HT1080 (cell line): ENCODE results near the gene TDRD7. TPM values are rescaled to one million over a fixed set of nuclear protein-coding genes. Genes with fewer than 3 reads are reported as not detected.

Experiments
- DNase-seq: peaks from one replicate; pipeline ENCODE4 v3.0.0-alpha.2; 2015; ENCODE audit warnings: low read depth
- small RNA-seq: library from RNA; depleted of rRNA; stranded (forward); fragments of <200 nt; gene quantifications from one replicate; pipeline ENCODE3, GENCODE V24; 2014
- total RNA-seq: library from RNA; depleted of rRNA; stranded (reverse); fragments of >200 nt; shearing (Covaris generic); gene quantifications from 2 replicates; pipeline ENCODE4 v1.2.3, GENCODE V29; 2014; rRNA removed

The TDRD7 gene
- total RNA-seq, 1 experiment from 2014 or later = 7.2 TPM

GRCh38 chr9:97525451-97525850 lies 113.6 kb downstream of the TDRD7 start:
- no peak for DNase-seq

- DNase-seq = no peak
Measured at GRCh38 chr9:97526895-97527575, 115.1 kb downstream of the TDRD7 start.

DNA sequence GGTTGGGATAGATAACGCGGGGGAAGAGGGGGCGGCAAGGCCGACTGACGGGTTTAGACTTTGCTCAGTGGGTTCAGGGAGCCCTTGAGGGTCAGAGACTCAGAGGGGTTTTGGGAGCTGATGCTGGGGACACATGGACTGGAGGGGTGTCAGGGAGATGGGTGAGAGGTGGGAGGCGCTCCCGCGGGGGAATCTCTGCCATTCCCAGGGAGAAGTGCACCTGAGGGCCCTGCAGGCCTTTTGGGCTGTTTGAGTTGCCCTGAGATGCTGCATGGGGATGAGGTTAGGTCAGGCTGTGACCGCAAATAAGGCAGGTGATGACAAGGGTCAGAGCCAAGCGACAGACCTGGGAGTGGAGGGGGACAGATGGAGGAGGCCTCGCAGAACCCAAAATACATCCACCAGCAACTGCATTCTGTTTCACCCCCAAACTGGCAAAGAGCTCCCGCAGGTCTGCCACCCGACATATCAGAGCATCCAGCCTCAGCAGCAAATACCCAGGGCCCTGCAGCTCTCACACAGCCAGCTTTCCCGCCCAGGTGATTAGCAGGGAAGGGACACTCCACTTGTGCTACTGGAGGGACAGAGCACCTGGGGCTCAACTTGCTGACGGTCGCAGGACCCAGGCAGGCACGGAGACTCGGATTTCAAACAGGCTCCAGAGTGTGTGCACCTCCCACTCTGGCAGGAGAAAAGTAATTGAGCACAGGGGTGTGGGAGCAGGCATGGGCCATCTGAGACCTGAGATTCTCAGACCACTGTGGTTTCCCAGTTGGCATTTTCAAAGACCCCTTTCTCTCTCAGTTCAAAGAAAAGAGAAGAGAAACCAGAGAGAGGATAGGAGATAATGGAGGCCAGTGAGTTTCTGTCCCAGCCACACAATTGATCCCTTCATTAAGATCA lies 116.0 kb downstream of the TDRD7 start:
- DNase-seq = no peak

- no peak for DNase-seq
Measured at GRCh38 chr9:97528529-97529230, 116.8 kb downstream of the TDRD7 start.

DNA sequence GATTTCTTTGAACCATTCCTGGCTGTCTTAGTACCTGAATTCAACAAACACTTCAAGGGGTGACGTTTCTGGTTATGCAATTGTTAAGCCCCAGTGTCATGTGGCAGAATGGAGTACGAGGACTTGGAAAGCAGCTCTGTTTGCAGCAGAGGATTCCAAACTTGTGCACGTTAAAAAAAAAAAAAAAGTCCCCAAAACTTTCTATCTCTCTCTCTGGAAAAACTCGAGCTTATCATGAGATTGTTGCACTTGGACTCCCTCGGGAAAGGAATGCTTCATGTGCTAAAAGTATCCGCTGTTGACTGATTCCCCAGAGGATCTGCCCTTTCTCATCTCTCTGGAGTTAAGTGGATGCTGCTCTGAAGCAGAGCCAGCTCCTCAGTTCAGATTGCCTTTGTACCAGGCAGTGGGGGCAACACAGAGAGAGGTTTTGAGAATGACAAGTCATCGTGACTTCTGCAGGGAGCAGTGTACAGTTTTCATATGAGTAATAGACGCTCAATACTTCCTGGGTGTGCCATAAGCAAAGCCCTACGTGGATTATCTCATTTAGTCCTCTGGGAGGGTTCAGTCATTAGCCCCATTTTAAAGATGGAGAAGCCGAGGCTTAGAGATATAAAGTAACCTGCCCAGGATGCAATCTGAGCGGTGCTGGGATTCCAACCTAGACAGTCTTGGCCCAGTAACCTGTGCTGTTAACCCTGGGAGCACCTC lies 117.6 kb downstream of the TDRD7 start:
- DNase-seq = peak; percentile 66

GRCh38 chr9:97531888-97532376 lies 120.0 kb downstream of the TDRD7 start:
- no peak for DNase-seq

DNA sequence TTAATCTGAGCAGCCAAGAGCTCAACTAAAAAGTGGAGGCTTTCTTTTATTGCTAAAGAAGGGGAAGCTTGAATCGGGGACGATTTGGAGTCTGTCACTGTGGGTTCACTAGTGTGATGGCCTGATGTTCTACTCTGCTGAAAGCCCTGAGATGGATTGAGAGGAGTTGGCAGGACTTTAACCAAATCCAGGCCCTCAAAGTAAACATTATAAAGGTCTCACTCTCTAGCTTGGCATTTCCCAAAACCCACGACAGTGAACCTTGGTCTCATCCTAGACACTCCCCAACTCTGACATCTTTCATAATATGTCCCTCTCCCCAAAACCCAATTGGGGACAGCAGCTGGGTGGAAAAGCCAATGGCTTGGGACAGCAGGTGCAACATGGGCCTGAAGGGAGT lies 122.3 kb downstream of the TDRD7 start:
- no peak for DNase-seq

- no peak for DNase-seq
Measured at GRCh38 chr9:97534961-97535594, 123.2 kb downstream of the TDRD7 start.

DNA sequence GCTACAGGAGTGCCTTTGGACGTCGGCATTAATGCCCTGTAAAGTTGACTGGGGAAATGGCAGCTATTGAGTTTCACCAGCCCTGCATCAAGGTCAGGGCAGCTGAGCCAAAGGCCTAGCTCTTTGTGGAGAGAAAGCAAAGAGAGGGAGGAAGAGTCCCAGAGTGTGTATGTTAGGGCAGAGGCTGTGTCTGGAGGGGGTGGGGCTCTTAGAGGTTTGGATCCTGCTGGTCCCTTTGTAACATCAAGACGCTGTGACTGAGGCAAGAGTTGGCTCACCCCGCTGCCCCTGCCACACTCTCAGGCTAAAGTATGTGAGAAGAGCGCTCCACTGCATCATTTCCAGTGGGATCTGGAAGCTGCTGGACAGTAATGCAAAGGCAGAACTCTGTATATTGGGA lies 123.9 kb downstream of the TDRD7 start:
- no peak for DNase-seq

GRCh38 chr9:97536480-97536879 lies 124.6 kb downstream of the TDRD7 start:
- DNase-seq = no peak

DNA sequence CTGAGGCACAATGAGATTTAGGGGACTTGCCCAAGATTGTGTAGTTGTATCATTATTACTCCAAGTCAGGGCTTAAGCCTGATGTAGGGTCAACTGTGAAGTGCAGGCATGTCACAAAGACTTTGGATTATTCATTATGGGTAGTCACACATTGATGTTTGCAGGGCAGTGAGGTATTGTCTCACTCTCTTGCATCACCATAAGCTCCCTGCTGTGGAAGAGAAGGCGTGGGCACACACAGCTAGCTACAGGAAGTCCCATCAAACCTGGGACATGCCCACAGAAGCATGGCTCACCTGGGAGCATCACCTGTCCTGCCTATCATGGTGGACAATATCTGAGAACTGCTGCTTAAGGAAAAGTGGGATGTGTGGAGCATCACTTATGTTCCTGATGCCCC lies 131.7 kb downstream of the TDRD7 start:
- DNase-seq = no peak

DNA sequence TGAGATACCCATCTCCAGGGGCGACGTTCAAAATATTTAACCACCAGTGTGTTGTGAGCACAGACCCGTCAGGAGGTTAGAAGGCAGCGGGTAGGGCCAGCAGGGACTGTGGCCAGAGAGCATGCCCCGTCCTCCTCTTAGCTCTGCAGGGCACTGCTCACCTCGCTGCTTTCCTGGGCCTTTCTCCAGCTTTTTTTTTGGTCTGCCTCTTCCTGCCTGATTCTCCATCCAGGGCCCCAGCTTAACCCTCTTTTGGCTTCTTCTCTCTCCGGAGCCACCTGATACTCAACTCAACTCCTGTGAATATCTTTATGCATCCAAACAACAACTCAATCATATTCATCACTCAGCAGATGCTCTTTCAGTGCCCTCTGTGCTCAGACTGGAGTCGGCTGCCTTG lies 133.6 kb downstream of the TDRD7 start:
- no peak for DNase-seq

Small RNAs within 50 kb of the gene (small RNA-seq; reads per million reads assigned to genes)
- gene MIR1302-8 = not detected

Other genes with a start within 250 kb of the TDRD7 start
- 0.03 and 0.88 TPM in 2 replicates for gene CCDC180, start 104.4 kb upstream of the TDRD7 start, total RNA-seq
- 0.53 and 0.58 TPM in 2 replicates for gene TMOD1, start 89.6 kb downstream of the TDRD7 start, total RNA-seq
- 14.8 and 15.0 TPM in 2 replicates for gene TSTD2, start 221.3 kb downstream of the TDRD7 start, total RNA-seq
- 49.2 and 52.9 TPM in 2 replicates for gene NCBP1, start 221.7 kb downstream of the TDRD7 start, total RNA-seq